ENCODE results near the gene MKS1.

DNA sequence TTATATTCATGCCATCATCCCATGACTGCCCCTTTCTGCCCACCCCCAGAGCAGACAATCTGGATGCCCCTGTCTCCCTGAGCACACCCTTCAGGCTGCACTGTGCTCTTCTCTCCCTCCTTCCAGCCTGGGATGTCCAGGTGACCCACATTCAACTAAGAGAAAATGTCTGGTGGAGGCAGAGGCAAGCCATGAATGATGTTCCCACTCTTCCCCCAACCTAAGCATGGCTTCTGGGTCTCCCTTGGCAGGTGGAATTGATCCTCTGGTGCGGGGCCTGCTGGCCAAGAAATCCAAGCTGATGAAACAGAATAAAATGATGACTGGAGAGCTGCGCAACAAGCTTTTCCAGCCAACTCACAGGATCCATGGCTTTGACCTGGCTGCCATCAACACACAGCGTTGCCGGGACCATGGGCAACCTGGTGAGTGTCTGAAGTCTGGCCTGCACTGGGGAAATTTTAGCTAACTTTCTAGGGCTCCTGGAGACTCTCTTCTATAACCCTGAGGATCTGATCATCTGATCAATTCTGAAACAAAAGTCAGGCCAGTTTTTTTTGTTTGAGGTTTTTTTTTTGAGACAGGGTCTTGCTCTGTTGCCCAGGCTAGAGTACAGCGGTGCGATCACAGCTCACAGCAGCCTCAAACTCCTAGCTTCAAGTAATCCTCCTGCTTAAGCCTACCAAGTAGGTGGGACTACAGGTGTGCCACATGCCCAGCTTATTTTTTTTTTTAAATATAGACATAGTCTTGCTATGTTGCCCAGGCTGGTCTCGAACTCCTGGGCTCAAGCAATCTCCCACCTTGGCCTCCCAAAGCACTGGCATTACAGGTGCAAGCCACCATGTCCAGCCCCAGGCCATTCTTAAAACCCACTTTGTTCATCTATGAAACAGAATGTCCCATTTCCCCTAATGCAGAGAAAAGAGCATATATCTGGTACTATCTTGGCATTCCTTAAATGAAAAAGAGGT is 47.1 kb upstream of the MKS1 start:
- no peak for TF ChIP-seq JUNB (IDR thresholded peaks at IDR 0.05; ENCODE audit: unreplicated experiment)
- no peak for TF ChIP-seq POLR2AphosphoS5 (IDR thresholded peaks at IDR 0.05; ENCODE audit: low read depth)

Data from GM23338 (cell line).